HG03342 (cell line): ENCODE results near the gene SPP2.

Experiments used
- ATAC-seq: cut with Tn5 transposase; IDR thresholded peaks from one replicate; pipeline ENCODE4 v1.9.1; 2021; ENCODE audit warnings: mild to moderate bottlenecking, moderate library complexity; ENCODE audit not compliant: unreplicated experiment

SPP2 gene

GRCh38 chr2:234091883-234092282 is 41.4 kb downstream of the SPP2 start:
- ATAC-seq, result no peak

- ATAC-seq, result no peak
Measured at GRCh38 chr2:234092344-234092743, 41.8 kb downstream of the SPP2 start.

GRCh38 chr2:234095301-234095700 is 44.8 kb downstream of the SPP2 start:
- no peak for ATAC-seq

- no peak for ATAC-seq
Measured at GRCh38 chr2:234096164-234096563, 45.7 kb downstream of the SPP2 start.

DNA sequence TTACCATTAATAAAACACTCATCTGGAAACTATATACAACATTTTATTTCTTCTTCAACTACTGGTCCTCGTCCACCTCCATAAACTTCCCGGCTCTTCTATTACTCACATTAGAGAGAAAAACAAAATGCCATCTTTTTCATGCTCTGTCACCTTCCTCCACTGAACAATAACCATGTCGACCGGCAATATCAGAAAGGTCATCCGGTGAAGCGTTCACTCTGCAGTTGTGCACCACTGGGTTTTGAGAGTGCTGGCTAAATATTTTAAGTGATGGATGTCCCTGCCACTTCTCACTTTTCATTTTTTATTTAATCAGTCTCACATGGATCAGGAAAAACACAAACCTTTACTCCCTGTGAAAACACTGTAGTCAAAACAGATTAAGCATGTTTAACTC is 48.2 kb downstream of the SPP2 start:
- peak; percentile 64 for ATAC-seq

DNA sequence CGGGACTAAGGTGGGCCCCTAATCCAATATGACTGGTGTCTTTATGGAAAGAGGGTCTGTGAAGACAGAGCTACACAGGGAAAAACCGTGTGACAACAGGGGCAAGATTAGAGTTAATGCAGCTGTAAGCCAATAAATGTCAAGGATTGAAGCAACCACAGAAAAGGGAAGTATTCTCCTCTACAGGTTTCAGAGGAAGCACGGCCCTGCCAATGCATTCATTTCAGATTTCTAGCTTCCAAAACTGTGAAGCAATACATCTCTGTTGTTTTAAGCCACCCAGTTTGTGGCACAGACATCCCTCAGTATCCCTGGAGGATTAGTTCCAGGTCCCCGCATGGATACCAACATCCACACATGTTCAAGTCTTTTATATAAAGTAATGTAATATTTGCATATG is 48.8 kb downstream of the SPP2 start:
- ATAC-seq, result peak; percentile 67

DNA sequence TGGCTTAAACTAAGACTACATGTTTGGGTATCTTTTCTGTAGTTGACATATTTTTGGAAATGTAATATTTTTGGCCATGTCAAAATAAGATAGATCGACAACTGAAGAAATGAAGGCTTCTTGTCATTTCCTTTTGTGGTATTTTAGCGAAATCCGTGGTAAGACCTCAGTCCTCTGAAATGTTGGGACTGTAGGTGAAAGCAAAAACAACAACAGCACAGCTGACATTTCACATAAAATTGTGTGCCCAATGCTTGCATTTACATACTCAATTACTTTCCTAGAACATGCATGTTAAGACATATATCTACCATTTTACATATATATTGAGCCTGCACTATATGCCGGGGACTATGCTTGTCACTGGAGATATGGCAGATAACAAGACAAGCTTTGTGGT is 50.2 kb downstream of the SPP2 start:
- no peak for ATAC-seq

- no peak for ATAC-seq
Measured at GRCh38 chr2:234102112-234102511, 51.6 kb downstream of the SPP2 start.

DNA sequence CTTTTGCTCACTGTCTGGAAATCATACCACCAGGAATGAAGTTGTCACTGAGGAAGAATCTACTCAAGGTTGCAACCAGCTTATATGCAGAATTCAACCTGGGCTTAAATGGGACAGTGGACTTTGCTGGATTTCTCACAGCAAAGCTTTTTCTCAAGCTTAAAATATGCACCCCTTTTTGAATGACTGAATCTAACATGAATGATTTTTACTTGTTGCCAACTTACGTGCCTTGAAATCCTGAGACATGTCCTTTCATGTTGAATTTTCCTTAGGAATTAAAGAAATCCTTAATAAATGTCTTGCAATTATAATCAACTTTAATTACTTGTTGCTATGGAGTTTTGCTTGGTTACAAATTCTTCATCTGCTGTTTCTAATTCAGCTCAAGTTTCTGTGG is 57.4 kb downstream of the SPP2 start:
- ATAC-seq, result no peak

DNA sequence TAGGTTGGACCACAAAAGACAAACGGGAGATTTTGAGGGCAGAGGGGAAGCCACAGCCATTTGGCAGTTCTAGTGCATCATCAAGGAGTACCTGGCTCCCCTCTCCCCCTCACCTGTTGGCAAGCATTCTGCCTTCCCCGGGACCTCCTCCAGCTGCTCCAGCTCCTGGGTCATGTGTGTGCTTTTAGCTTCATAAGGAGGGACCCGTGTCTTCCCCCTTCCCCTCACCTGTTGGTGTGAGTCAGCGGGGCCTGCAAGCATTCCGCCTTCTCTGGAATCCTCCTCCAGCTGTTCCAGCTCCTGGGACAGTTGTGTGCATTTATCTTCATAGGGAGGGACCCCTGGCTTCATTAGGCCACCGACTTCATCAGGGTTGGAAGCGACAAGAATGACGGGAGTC is 58.8 kb downstream of the SPP2 start:
- no peak for ATAC-seq

GRCh38 chr2:234110219-234110618 is 59.7 kb downstream of the SPP2 start:
- no peak for ATAC-seq

GRCh38 chr2:234111523-234111922 is 61.0 kb downstream of the SPP2 start:
- ATAC-seq, result no peak

DNA sequence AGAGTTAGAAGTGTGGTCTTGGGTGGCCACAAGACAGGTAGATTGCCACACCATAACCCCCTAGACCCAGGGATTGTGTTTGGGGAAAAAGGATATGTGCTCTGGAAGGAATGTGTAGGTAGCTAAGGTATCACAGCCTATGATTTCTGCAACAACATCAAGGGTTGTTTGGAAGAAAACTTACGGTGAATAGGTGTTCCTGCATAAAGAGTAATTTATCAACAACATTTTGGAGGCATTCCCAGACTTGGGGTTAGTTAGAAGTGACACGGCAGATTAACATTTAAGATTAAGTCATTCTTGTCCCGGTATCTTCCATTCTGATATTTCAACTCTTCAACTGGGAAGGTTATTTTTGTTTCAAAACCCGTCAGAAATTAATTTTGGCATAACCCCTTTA is 65.5 kb downstream of the SPP2 start:
- ATAC-seq, result no peak

DNA sequence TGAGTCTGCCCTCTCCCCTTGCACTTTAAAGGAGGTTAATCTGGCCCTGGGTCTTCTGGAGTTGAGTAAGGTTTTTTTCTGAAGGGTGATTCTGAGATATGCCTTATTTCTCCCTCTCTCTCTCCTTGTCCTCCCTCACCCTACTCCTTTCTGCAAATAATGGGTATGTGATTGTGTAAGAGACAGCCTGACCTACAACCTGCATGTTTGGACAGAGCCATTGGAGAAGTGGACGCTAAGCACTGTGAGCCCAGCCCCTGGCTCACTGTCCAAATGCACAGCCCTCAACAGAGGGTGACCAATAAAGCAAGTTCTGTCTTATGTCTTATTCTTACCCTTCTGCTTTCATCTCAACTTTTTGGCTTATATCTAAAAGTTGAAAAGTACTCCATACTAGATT is 71.5 kb downstream of the SPP2 start:
- ATAC-seq, result no peak

- no peak for ATAC-seq
Measured at GRCh38 chr2:234125451-234126145, 75.1 kb downstream of the SPP2 start.

DNA sequence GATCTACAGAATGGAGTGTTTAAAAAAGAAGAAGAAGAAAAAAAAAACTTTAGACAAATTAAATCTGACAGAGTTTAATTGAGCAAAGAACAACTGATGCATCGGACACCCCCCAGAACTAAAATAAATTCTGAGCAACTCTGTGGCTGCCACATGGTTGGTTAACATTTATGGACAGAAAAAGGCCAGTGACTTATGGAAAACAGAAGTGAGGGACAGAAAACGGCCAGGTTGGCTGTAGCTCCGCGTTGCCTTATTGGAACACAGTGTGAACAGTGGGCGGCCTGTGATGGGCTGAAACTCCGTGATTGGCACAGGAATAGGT is 75.6 kb downstream of the SPP2 start:
- ATAC-seq, result no peak
